H9 (cell line): ENCODE data around the gene C19orf81. TPM values are rescaled to one million over a fixed set of nuclear protein-coding genes. Genes with fewer than 3 reads are reported as not detected.

Experiments used
- DNase-seq: peaks from one replicate; pipeline ENCODE4 v3.0.0-alpha.2; 2017
- H2AFZ ChIP-seq: one replicate; pipeline ENCODE4 v1.6.1; 2013; ENCODE audit warnings: mild to moderate bottlenecking, low read length, control low read depth, moderate library complexity
- H2AK5ac ChIP-seq: 2 replicates; pipeline ENCODE4 v1.6.1; 2013; ENCODE audit warnings: low read length, control low read depth, mixed read lengths; ENCODE audit not compliant: insufficient read length
- H2BK120ac ChIP-seq: one replicate; pipeline ENCODE4 v1.6.1; 2013; ENCODE audit warnings: low read depth, mild to moderate bottlenecking, low read length, control low read depth, inconsistent platforms; ENCODE audit not compliant: poor library complexity, severe bottlenecking
- H2BK12ac ChIP-seq: 2 replicates; pipeline ENCODE4 v1.6.1; 2013; ENCODE audit warnings: low read length, control low read depth, mixed read lengths, low read depth; ENCODE audit not compliant: insufficient read length
- H2BK15ac ChIP-seq: 2 replicates; pipeline ENCODE4 v1.6.1; 2013; ENCODE audit warnings: low read depth, low read length, control low read depth
- H2BK20ac ChIP-seq: one replicate; pipeline ENCODE4 v1.6.1; 2013; ENCODE audit warnings: low read depth, mild to moderate bottlenecking, low read length, control low read depth, inconsistent platforms; ENCODE audit not compliant: poor library complexity, severe bottlenecking
- H2BK5ac ChIP-seq: 2 replicates; pipeline ENCODE4 v1.6.1; 2013; ENCODE audit warnings: low read length, control low read depth, mixed read lengths; ENCODE audit not compliant: insufficient read length
- H3K14ac ChIP-seq: 2 replicates; pipeline ENCODE4 v1.6.1; 2013; ENCODE audit warnings: low read length, control low read depth; ENCODE audit not compliant: insufficient read depth
- H3K18ac ChIP-seq: 2 replicates; pipeline ENCODE4 v1.6.1; 2013; ENCODE audit warnings: low read depth, mild to moderate bottlenecking, mixed read lengths, low read length, control low read depth; ENCODE audit not compliant: insufficient read length
- H3K23ac ChIP-seq: 2 replicates; pipeline ENCODE4 v1.6.1; 2013; ENCODE audit warnings: low read length, control low read depth, mixed read lengths, low read depth; ENCODE audit not compliant: insufficient read length
- H3K23me2 ChIP-seq: 2 replicates; pipeline ENCODE4 v1.6.1; 2013; ENCODE audit warnings: low read depth, mild to moderate bottlenecking, mixed read lengths, low read length, control low read depth; ENCODE audit not compliant: insufficient read length, poor library complexity, severe bottlenecking
- H3K27ac ChIP-seq: 2 replicates; pipeline ENCODE4 v1.5.1; 2013; ENCODE audit warnings: low read length, control low read depth, mixed read lengths, low read depth; ENCODE audit not compliant: insufficient read length
- H3K27me3 ChIP-seq: 2 replicates; pipeline ENCODE4 v1.6.1; 2013; ENCODE audit warnings: low read length, control low read depth, inconsistent platforms; ENCODE audit not compliant: insufficient read depth
- H3K4ac ChIP-seq: 2 replicates; pipeline ENCODE4 v1.6.1; 2013; ENCODE audit warnings: low read depth, mild to moderate bottlenecking, control low read depth, inconsistent platforms, low read length, moderate library complexity
- H3K4me1 ChIP-seq: 2 replicates; pipeline ENCODE4 v1.6.1; 2013; ENCODE audit warnings: low read length, control low read depth, inconsistent platforms; ENCODE audit not compliant: insufficient read depth
- H3K4me2 ChIP-seq: 2 replicates; pipeline ENCODE4 v1.6.1; 2013; ENCODE audit warnings: low read length, control low read depth, mixed read lengths; ENCODE audit not compliant: insufficient read length, insufficient read depth
- H3K56ac ChIP-seq: 2 replicates; pipeline ENCODE4 v1.6.1; 2013; ENCODE audit warnings: low read depth, mild to moderate bottlenecking, mixed read lengths, low read length, control low read depth; ENCODE audit not compliant: insufficient read length
- H3K79me1 ChIP-seq: 2 replicates; pipeline ENCODE4 v1.6.1; 2013; ENCODE audit warnings: low read depth, mild to moderate bottlenecking, moderate library complexity, low read length, control low read depth, inconsistent platforms; ENCODE audit not compliant: insufficient read depth, poor library complexity, severe bottlenecking
- H3K79me2 ChIP-seq: 2 replicates; pipeline ENCODE4 v1.6.1; 2013; ENCODE audit warnings: low read length, control low read depth, inconsistent platforms; ENCODE audit not compliant: insufficient read depth
- H3K9ac ChIP-seq: 2 replicates; pipeline ENCODE4 v1.6.1; 2013; ENCODE audit warnings: low read length, control low read depth, mixed read lengths; ENCODE audit not compliant: insufficient read length; ENCODE audit errors: extremely low read depth
- H3K9me3 ChIP-seq: one replicate; pipeline ENCODE4 v1.6.1; 2013; ENCODE audit warnings: low read depth, low read length, inconsistent platforms; ENCODE audit not compliant: control insufficient read depth
- H3T11ph ChIP-seq: one replicate; pipeline ENCODE4 v1.6.1; 2013; ENCODE audit warnings: mild to moderate bottlenecking, low read length, control low read depth, inconsistent platforms
- H4K20me1 ChIP-seq: one replicate; pipeline ENCODE4 v1.6.1; 2013; ENCODE audit not compliant: control insufficient read depth, insufficient read length, insufficient read depth
- H4K5ac ChIP-seq: 2 replicates; pipeline ENCODE4 v1.6.1; 2013; ENCODE audit warnings: low read depth, mild to moderate bottlenecking, mixed read lengths, low read length, control low read depth; ENCODE audit not compliant: insufficient read length
- H4K8ac ChIP-seq: replicated peaks from 2 replicates; pipeline ENCODE4 v1.6.1; 2013; ENCODE audit warnings: low read length, control low read depth, mixed read lengths, low read depth; ENCODE audit not compliant: insufficient read length
- H4K91ac ChIP-seq: 2 replicates; pipeline ENCODE4 v1.6.1; 2013; ENCODE audit warnings: low read depth, mild to moderate bottlenecking, moderate library complexity, mixed read lengths, low read length, control low read depth; ENCODE audit not compliant: insufficient read length
- H3K27ac Mint-ChIP-seq, 3 experiments: 2 replicates in 2 of 3; 3 replicates in 1 of 3; pipeline ENCODE4 v1.8.0; 2020 to 2021; ENCODE audit warnings: mixed read lengths in 3 of 3, mild to moderate bottlenecking in 1 of 3, moderate library complexity in 1 of 3
- H3K27me3 Mint-ChIP-seq: 2 replicates; pipeline ENCODE4 v1.8.0; 2021; ENCODE audit warnings: low read depth, mild to moderate bottlenecking, moderate library complexity, mixed read lengths
- H3K36me3 Mint-ChIP-seq, 3 experiments: 2 replicates in 2 of 3; 3 replicates in 1 of 3; pipeline ENCODE4 v1.8.0; 2020 to 2021; ENCODE audit warnings: low read depth in 3 of 3, mixed read lengths in 3 of 3; ENCODE audit not compliant: insufficient read depth in 1 of 3
- H3K4me1 Mint-ChIP-seq, 2 experiments: 2 replicates each; pipeline ENCODE4 v1.8.0; 2020; ENCODE audit warnings: mixed read lengths in 2 of 2
- H3K4me3 Mint-ChIP-seq, 2 experiments: 2 replicates in 1 of 2; 3 replicates in 1 of 2; pipeline ENCODE4 v1.8.0; 2020 to 2021; ENCODE audit warnings: mild to moderate bottlenecking in 2 of 2, mixed read lengths in 2 of 2, moderate library complexity in 1 of 2
- H3K9me3 Mint-ChIP-seq, 2 experiments: 2 replicates in 1 of 2; 3 replicates in 1 of 2; pipeline ENCODE4 v1.8.0; 2020; ENCODE audit warnings: mild to moderate bottlenecking in 2 of 2, mixed read lengths in 2 of 2, moderate library complexity in 1 of 2
- WGBS: extraction: QIAGEN DNeasy Blood & Tissue Kit; methylation state at CpG from one replicate; pipeline ENCODE4 v1.1.7; 2013; ENCODE audit warnings: missing lambda C conversion rate, low lambda C conversion rate, mixed read lengths; ENCODE audit not compliant: insufficient read length; ENCODE audit errors: extremely low coverage; 5-methylcytosine and 5-hydroxymethylcytosine counted together
- total RNA-seq: library from RNA; stranded (reverse); gene quantifications from 2 replicates; pipeline ENCODE4 v1.2.1, GENCODE V29; 2021
- TF ChIP-seq, protein P1 (sequence below): fragments of 200-600 bp; sonication (generic); conservative IDR thresholded peaks from 3 replicates; pipeline ENCODE4 v1.8.0; 2021; ENCODE audit warnings: antibody characterized with exemption, mild to moderate bottlenecking

Gene C19orf81
- total RNA-seq, 1 experiment from 2014 or later, result 11.0 TPM

DNA sequence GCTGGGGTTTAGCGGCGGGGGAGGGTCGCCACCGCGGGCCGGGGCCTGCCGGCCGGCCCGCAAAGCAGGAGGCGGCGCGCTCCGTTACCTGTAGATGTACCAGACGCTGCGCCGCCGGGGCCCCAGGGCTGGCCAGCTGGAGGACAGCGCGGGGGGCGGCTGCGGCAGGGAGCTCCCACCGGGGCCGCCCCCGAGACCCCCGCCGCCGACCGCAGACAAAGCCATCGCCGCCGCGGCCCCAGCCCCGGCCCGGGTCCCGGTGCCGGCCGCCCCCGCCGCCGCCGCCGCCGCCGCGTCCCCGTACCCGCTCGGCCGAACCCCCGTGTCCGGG is 45.5 kb downstream of the C19orf81 start:
- Histone ChIP-seq H3K79me2 (no peaks in the 10 kb centered on the region), H3K27ac (no peak overlapping the region), H3K23me2 (peaks cover 9% of the 10 kb centered on the region), H3K14ac (no peak overlapping the region), H2BK15ac (no peak overlapping the region), H4K8ac (no peak overlapping the region), H3K4ac (no peak overlapping the region), H3K4me1 (peaks cover 3% of the 10 kb centered on the region; the same call in 1 of the 2 replicates), H3K4me2 (peak overlapping the region; percentile 9), H3K56ac (no peak overlapping the region), H3T11ph (no peak overlapping the region), H4K91ac (no peak overlapping the region), H3K18ac (no peak overlapping the region), H4K20me1 (peaks cover 2% of the 10 kb centered on the region), H2AFZ (no peak overlapping the region), H2AK5ac (no peak overlapping the region), H2BK12ac (no peak overlapping the region), H2BK5ac (no peak overlapping the region), H3K27me3 (peaks cover 37% of the 10 kb centered on the region; the same call in 1 of the 2 replicates), H3K23ac (no peak overlapping the region), H3K9ac (no peak overlapping the region), H3K9me3 (no peaks in the 10 kb centered on the region), H2BK20ac (no peak overlapping the region), H3K79me1 (no peaks in the 10 kb centered on the region), H2BK120ac (no peak overlapping the region), H4K5ac (no peak overlapping the region)
- H3K36me3 Mint-ChIP-seq, result no peaks in the 10 kb centered on the region
- no peak overlapping the region; a peak in 1 of 5 replicates for H3K4me3 Mint-ChIP-seq
- no peak for DNase-seq
- H3K27ac Mint-ChIP-seq, result no peak overlapping the region
- no peaks in the 10 kb centered on the region for H3K9me3 Mint-ChIP-seq
- peaks cover 3 to 29% of the 10 kb centered on the region in 2 experiments for H3K4me1 Mint-ChIP-seq
- no CpG with 5 or more reads among the region's 51 CpGs for WGBS
- TF ChIP-seq, protein P1, sequence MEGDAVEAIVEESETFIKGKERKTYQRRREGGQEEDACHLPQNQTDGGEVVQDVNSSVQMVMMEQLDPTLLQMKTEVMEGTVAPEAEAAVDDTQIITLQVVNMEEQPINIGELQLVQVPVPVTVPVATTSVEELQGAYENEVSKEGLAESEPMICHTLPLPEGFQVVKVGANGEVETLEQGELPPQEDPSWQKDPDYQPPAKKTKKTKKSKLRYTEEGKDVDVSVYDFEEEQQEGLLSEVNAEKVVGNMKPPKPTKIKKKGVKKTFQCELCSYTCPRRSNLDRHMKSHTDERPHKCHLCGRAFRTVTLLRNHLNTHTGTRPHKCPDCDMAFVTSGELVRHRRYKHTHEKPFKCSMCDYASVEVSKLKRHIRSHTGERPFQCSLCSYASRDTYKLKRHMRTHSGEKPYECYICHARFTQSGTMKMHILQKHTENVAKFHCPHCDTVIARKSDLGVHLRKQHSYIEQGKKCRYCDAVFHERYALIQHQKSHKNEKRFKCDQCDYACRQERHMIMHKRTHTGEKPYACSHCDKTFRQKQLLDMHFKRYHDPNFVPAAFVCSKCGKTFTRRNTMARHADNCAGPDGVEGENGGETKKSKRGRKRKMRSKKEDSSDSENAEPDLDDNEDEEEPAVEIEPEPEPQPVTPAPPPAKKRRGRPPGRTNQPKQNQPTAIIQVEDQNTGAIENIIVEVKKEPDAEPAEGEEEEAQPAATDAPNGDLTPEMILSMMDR, result no peak
- H3K27me3 Mint-ChIP-seq, result peaks cover 92% of the 10 kb centered on the region
